K562 (cell line): ENCODE data around the gene UTS2R. TPM values are rescaled to one million over a fixed set of nuclear protein-coding genes. Genes with fewer than 3 reads are reported as not detected.

ENCODE experiments used
- BHLHE40 ChIP-seq: IDR thresholded peaks from 2 replicates; pipeline ENCODE4 v1.6.1; 2011; ENCODE audit warnings: low read length, improper control_type of control experiment
- BRF1 ChIP-seq: IDR thresholded peaks from 3 replicates; pipeline ENCODE4 v1.6.1; 2011; ENCODE audit warnings: borderline replicate concordance, mild to moderate bottlenecking; ENCODE audit not compliant: insufficient read length; ENCODE audit errors: extremely low read depth
- CHCHD3 ChIP-seq: fragments of 250-450 bp; sonication (Bioruptor Pico); IDR thresholded peaks from 2 replicates; pipeline ENCODE4 v2.1.2; 2022; ENCODE audit warnings: mild to moderate bottlenecking
- CHD1 ChIP-seq: fragments of 200-600 bp; sonication (generic); IDR thresholded peaks from one replicate; pipeline ENCODE4 v1.6.1; 2012; ENCODE audit warnings: mild to moderate bottlenecking, moderate library complexity, low read length, inconsistent platforms
- CSDE1 ChIP-seq, 2 experiments: fragments of 450-650 bp; IDR thresholded peaks; 2 replicates each; pipeline ENCODE4 v1.6.1; 2016; ENCODE audit warnings: mild to moderate bottlenecking in 1 of 2
- CXXC5 ChIP-seq: fragments of 250-450 bp; sonication (Bioruptor Pico); IDR thresholded peaks from 2 replicates; pipeline ENCODE4 v1.8.0; 2022; ENCODE audit warnings: inconsistent platforms, mild to moderate bottlenecking, moderate library complexity
- FOXM1 ChIP-seq, 2 experiments: fragments of 450-650 bp in 1 of 2; sonication (generic) in 1 of 2; formaldehyde crosslinking in 1 of 2; IDR thresholded peaks; 2 replicates each; pipeline versions ENCODE4 v1.6.1 to v1.9.0; 2017 to 2022; ENCODE audit warnings: low read depth in 2 of 2, mild to moderate bottlenecking in 2 of 2, missing genetic modification reagents in 1 of 2, moderate library complexity in 1 of 2
- HMGN3 ChIP-seq: IDR thresholded peaks from 2 replicates; pipeline ENCODE4 v1.6.1; 2011; ENCODE audit warnings: borderline replicate concordance, low read depth, mild to moderate bottlenecking, mixed read lengths, low read length; ENCODE audit not compliant: insufficient read length; ENCODE audit errors: extremely low read depth
- NFIC ChIP-seq: fragments of 450-650 bp; IDR thresholded peaks from 2 replicates; pipeline ENCODE4 v1.6.1; 2017; ENCODE audit warnings: mild to moderate bottlenecking, inconsistent platforms
- SAFB2 ChIP-seq: fragments of 200-400 bp; formaldehyde crosslinking; IDR thresholded peaks from 2 replicates; pipeline ENCODE4 v1.6.1; 2018; ENCODE audit warnings: borderline replicate concordance, low read length, low read depth, moderate library complexity; ENCODE audit not compliant: severe bottlenecking
- SMAD1 ChIP-seq: fragments of 150-350 bp; IDR thresholded peaks from 2 replicates; pipeline ENCODE4 v1.6.1; 2014; ENCODE audit warnings: low read length, low read depth; ENCODE audit not compliant: partially characterized antibody
- SMAD3 ChIP-seq: fragments of 450-650 bp; formaldehyde crosslinking; conservative IDR thresholded peaks from 2 replicates; pipeline ENCODE4 v1.4.0; 2020; ENCODE audit warnings: mild to moderate bottlenecking
- TBL1XR1 ChIP-seq, 2 experiments: IDR thresholded peaks; 2 replicates each; pipeline ENCODE4 v1.6.1; 2012; ENCODE audit warnings: improper control_type of control experiment in 2 of 2, low read length in 2 of 2, mild to moderate bottlenecking in 1 of 2
- YBX1 ChIP-seq: fragments of 450-650 bp; IDR thresholded peaks from 2 replicates; pipeline ENCODE4 v1.7.1; 2016; ENCODE audit warnings: mild to moderate bottlenecking
- ZNF174 ChIP-seq: fragments of 250-450 bp; sonication (Bioruptor Pico); IDR thresholded peaks from 2 replicates; pipeline ENCODE4 v1.4.0; 2020; ENCODE audit warnings: mild to moderate bottlenecking
- ZNF384 ChIP-seq: IDR thresholded peaks from 2 replicates; pipeline ENCODE4 v1.6.1; 2012; ENCODE audit warnings: low read depth, low read length, improper control_type of control experiment
- ZNF644 ChIP-seq: fragments of 200-800 bp; sonication (Bioruptor generic); IDR thresholded peaks from 2 replicates; pipeline ENCODE4 v1.6.1; 2016; ENCODE audit warnings: low read depth, missing genetic modification characterization, missing compliant biosample characterization
- ZNF707 ChIP-seq: fragments of 250-450 bp; sonication (Bioruptor Pico); conservative IDR thresholded peaks from 2 replicates; pipeline ENCODE4 v1.8.0; 2022; ENCODE audit warnings: inconsistent platforms, mild to moderate bottlenecking, moderate library complexity
- polyA plus RNA-seq, 8 experiments: library from polyadenylated mRNA; depleted of rRNA in 4 of 8; stranded (reverse) in 5 of 8; unstranded in 3 of 8; fragments of >200 nt; fragmentation: Nextera tagmentation in 2 of 8; fragmentation: Illumina TruSeq in 1 of 8; extraction: Ambion mirVana in 2 of 8; extraction: Trizol in 1 of 8; gene quantifications; 2 replicates each; pipeline versions ENCODE4 v1.2.1 to v1.2.3, GENCODE V29; 2011 to 2014; ENCODE audit warnings: inconsistent platforms in 1 of 8, missing spikeins in 1 of 8
- total RNA-seq, 7 experiments: library from RNA; depleted of rRNA in 6 of 7; stranded (reverse); fragments of >200 nt in 6 of 7; fragmentation: Illumina TruSeq in 2 of 7; extraction: Trizol in 2 of 7; gene quantifications; 2 replicates each; pipeline versions ENCODE4 v1.2.1 to v1.2.3, GENCODE V29; 2011 to 2021; ENCODE audit warnings: low replicate concordance in 1 of 7
- TF ChIP-seq, protein P1 (sequence below): fragments of 450-650 bp; conservative IDR thresholded peaks from 2 replicates; pipeline ENCODE4 v1.6.1; 2016; ENCODE audit warnings: missing genetic modification characterization, low read depth, mild to moderate bottlenecking, control low read depth, missing compliant biosample characterization
- TF ChIP-seq, protein P2 (sequence below): sonication (generic); formaldehyde crosslinking; IDR thresholded peaks from 2 replicates; pipeline ENCODE4 v1.8.0; 2022; ENCODE audit warnings: mild to moderate bottlenecking, missing genetic modification reagents, borderline replicate concordance
- TF ChIP-seq, protein P3 (sequence below): fragments of 450-650 bp; IDR thresholded peaks from 2 replicates; pipeline ENCODE4 v1.6.1; 2014; ENCODE audit warnings: low read depth, mild to moderate bottlenecking, moderate library complexity, borderline replicate concordance

UTS2R gene
- total and polyA plus RNA-seq, 9 of the 15 experiments (the other 6 are each of a cell fraction or from before 2014, with no cell fraction given) = 0.22 TPM; not detected in 8

DNA sequence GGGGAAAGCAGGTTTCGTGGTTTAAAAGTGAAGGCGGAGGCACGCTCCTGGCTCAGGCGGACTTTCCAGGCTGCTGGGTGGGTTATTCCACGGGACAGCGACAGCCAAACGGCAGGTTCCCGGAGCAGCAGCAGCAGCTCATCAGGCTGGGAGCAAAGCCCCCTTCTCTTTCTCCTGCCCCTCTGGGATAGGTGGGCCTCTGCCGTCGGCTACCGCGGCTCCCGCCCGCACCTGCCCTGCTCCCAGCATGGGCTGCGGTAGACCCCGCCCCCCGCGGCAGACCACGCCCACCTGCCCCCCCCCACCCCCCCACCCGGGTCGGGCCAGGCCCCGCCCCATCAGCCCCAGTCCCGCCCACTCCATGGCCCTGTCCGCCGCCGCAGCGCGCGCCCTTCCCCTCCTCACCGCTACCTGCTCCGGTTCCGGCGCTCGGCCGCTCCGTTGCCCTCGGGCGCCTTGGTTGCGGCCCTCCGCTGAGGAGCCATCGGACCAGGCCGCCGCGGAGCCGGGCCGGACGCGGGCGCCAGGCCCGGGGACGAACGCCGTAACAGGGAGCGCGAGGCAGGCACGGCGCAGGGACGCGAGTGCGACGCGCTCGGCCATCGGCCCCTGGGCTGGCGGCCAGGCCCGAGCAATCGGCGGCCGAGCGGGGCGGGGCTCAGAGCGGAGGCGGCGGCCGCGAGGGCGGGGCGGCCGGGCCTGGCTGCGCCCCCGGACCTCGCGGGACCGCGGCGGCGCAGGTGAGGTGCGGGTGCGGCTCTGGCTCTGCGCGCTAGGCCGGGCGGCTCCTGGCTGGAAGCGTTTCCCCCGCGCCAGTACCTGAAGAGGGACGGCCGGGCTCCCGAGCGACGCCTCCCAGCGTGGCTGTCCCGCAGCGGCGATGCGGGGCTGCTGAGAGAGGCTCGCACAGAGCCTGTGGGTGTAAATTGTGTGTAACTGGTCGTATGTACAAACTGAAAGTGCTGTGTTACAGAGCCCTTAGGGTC is 46.7 kb downstream of the UTS2R start, which contains the start of the genes HEXD and OGFOD3 (continued):
- TF ChIP-seq, protein P1, sequence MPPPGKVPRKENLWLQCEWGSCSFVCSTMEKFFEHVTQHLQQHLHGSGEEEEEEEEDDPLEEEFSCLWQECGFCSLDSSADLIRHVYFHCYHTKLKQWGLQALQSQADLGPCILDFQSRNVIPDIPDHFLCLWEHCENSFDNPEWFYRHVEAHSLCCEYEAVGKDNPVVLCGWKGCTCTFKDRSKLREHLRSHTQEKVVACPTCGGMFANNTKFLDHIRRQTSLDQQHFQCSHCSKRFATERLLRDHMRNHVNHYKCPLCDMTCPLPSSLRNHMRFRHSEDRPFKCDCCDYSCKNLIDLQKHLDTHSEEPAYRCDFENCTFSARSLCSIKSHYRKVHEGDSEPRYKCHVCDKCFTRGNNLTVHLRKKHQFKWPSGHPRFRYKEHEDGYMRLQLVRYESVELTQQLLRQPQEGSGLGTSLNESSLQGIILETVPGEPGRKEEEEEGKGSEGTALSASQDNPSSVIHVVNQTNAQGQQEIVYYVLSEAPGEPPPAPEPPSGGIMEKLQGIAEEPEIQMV (tag) = no peak
- TF ChIP-seq ZNF174 (CRISPR knock-in tag) (no peak), ZNF707 (CRISPR knock-in tag) (no peak), BRF1 (no peak), TBL1XR1 (IDR thresholded peaks at IDR 0.05; ENCODE audit: low read length in 2 of 2) (0 out of 4 replicates have a peak, but pooled peaks of 1 of the 2 experiments have one; percentile 36), BHLHE40 (peak; percentile 47; the same call in 1 of the 2 replicates), FOXM1 (IDR thresholded peaks at IDR 0.05; ENCODE audit: low read depth) (no peak), FOXM1 (CRISPR knock-in tag; IDR thresholded peaks at IDR 0.05; ENCODE audit: low read depth) (0 out of 2 replicates have a peak, but pooled peaks have one; percentile 40), SMAD1 (peak; percentile 46), CHCHD3 (CRISPR knock-in tag) (no peak), YBX1 (no peak), CXXC5 (peak; percentile 97), SMAD3 (CRISPR knock-in tag) (no peak), CHD1 (peak; percentile 59), CSDE1 (IDR thresholded peaks at IDR 0.05) (no peak), SAFB2 (no peak), ZNF644 (tag) (0 out of 2 replicates have a peak, but pooled peaks have one; percentile 21), ZNF384 (no peak), NFIC (peak; percentile 25; the same call in 1 of the 2 replicates), HMGN3 (peak; percentile 94)
- TF ChIP-seq, protein P2, sequence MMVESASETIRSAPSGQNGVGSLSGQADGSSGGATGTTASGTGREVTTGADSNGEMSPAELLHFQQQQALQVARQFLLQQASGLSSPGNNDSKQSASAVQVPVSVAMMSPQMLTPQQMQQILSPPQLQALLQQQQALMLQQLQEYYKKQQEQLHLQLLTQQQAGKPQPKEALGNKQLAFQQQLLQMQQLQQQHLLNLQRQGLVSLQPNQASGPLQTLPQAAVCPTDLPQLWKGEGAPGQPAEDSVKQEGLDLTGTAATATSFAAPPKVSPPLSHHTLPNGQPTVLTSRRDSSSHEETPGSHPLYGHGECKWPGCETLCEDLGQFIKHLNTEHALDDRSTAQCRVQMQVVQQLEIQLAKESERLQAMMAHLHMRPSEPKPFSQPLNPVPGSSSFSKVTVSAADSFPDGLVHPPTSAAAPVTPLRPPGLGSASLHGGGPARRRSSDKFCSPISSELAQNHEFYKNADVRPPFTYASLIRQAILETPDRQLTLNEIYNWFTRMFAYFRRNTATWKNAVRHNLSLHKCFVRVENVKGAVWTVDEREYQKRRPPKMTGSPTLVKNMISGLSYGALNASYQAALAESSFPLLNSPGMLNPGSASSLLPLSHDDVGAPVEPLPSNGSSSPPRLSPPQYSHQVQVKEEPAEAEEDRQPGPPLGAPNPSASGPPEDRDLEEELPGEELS (CRISPR knock-in tag) = no peak
- TF ChIP-seq, protein P3, sequence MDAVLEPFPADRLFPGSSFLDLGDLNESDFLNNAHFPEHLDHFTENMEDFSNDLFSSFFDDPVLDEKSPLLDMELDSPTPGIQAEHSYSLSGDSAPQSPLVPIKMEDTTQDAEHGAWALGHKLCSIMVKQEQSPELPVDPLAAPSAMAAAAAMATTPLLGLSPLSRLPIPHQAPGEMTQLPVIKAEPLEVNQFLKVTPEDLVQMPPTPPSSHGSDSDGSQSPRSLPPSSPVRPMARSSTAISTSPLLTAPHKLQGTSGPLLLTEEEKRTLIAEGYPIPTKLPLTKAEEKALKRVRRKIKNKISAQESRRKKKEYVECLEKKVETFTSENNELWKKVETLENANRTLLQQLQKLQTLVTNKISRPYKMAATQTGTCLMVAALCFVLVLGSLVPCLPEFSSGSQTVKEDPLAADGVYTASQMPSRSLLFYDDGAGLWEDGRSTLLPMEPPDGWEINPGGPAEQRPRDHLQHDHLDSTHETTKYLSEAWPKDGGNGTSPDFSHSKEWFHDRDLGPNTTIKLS = peak; percentile 73; the same call in 1 of the 2 replicates
